Liver (tissue), 9 donors: Measurements from ENCODE around the gene ITPA. TPM values are rescaled to one million over a fixed set of nuclear protein-coding genes. Genes with fewer than 3 reads are reported as not detected.

Source experiments
- DNase-seq: peaks from one replicate; pipeline ENCODE4 v3.0.0-alpha.2; 2017; ENCODE audit warnings: low spot score
- H3K27ac ChIP-seq, 2 donors: one replicate each; pipeline ENCODE4 v1.7.0; 2013; ENCODE audit warnings: inconsistent platforms in 2 of 2, low read length in 2 of 2, control low read depth in 1 of 2, low read depth in 1 of 2, mild to moderate bottlenecking in 1 of 2
- H3K27me3 ChIP-seq, 4 donors: one replicate each; pipeline versions ENCODE4 v1.6.1 to v1.7.0; 2013; ENCODE audit warnings: low read length in 3 of 4, inconsistent platforms in 1 of 4, mild to moderate bottlenecking in 1 of 4, moderate library complexity in 1 of 4; ENCODE audit not compliant: control insufficient read depth in 4 of 4, insufficient read depth in 4 of 4
- H3K36me3 ChIP-seq, 4 donors: one replicate each; pipeline versions ENCODE4 v1.6.1 to v1.7.0; 2013; ENCODE audit warnings: low read length in 3 of 4, mild to moderate bottlenecking in 3 of 4, low read depth in 1 of 4, moderate library complexity in 1 of 4; ENCODE audit not compliant: control insufficient read depth in 4 of 4, insufficient read depth in 3 of 4
- H3K4me1 ChIP-seq, 4 donors: one replicate each; pipeline versions ENCODE4 v1.6.1 to v1.7.0; 2013; ENCODE audit warnings: low read length in 3 of 4, mild to moderate bottlenecking in 3 of 4, moderate library complexity in 1 of 4; ENCODE audit not compliant: control insufficient read depth in 4 of 4, insufficient read depth in 4 of 4
- H3K4me3 ChIP-seq, 3 donors: one replicate each; pipeline versions ENCODE4 v1.6.1 to v1.7.0; 2013; ENCODE audit warnings: low read length in 3 of 3, control low read depth in 1 of 3, low read depth in 1 of 3, mild to moderate bottlenecking in 1 of 3
- H3K9ac ChIP-seq, 2 donors: one replicate each; pipeline ENCODE4 v1.7.0; 2013; ENCODE audit warnings: low read length in 2 of 2, mild to moderate bottlenecking in 2 of 2, moderate library complexity in 2 of 2, control low read depth in 1 of 2, low read depth in 1 of 2
- H3K9me3 ChIP-seq, 4 donors: one replicate each; pipeline versions ENCODE4 v1.6.1 to v1.7.0; 2013; ENCODE audit warnings: low read length in 3 of 4; ENCODE audit not compliant: control insufficient read depth in 4 of 4
- EGR1 ChIP-seq, 2 donors: IDR thresholded peaks; 2 replicates each; pipeline ENCODE4 v1.6.1; 2016 to 2018; ENCODE audit warnings: antibody characterized with exemption in 2 of 2, low read depth in 2 of 2
- FOXA1 ChIP-seq: IDR thresholded peaks from 2 replicates; pipeline ENCODE4 v1.6.1; 2016; ENCODE audit warnings: antibody characterized with exemption
- FOXA2 ChIP-seq: IDR thresholded peaks from 2 replicates; pipeline ENCODE4 v1.6.1; 2016; ENCODE audit warnings: antibody characterized with exemption
- GABPA ChIP-seq, 2 donors: IDR thresholded peaks in 1 of 2; conservative IDR thresholded peaks in 1 of 2; 2 replicates each; pipeline ENCODE4 v1.6.1; 2016; ENCODE audit warnings: antibody characterized with exemption in 2 of 2, mild to moderate bottlenecking in 1 of 2, moderate library complexity in 1 of 2
- HNF4A ChIP-seq, 2 donors: conservative IDR thresholded peaks; 2 replicates each; pipeline ENCODE4 v1.6.1; 2016; ENCODE audit warnings: antibody characterized with exemption in 2 of 2, mild to moderate bottlenecking in 2 of 2
- HNF4G ChIP-seq: IDR thresholded peaks from 2 replicates; pipeline ENCODE4 v1.6.1; 2016; ENCODE audit warnings: antibody characterized with exemption
- JUND ChIP-seq, 2 donors: IDR thresholded peaks; 2 replicates each; pipeline ENCODE4 v1.6.1; 2016; ENCODE audit warnings: antibody characterized with exemption in 2 of 2
- NR2F2 ChIP-seq: IDR thresholded peaks from 2 replicates; pipeline ENCODE4 v1.6.1; 2016; ENCODE audit warnings: antibody characterized with exemption
- RAD21 ChIP-seq, 2 donors: IDR thresholded peaks; 2 replicates each; pipeline ENCODE4 v1.6.1; 2016; ENCODE audit warnings: antibody characterized with exemption in 2 of 2, mild to moderate bottlenecking in 2 of 2
- RXRA ChIP-seq, 2 donors: IDR thresholded peaks; 2 replicates each; pipeline ENCODE4 v1.6.1; 2017 to 2018; ENCODE audit warnings: antibody characterized with exemption in 2 of 2, mild to moderate bottlenecking in 1 of 2
- SP1 ChIP-seq: IDR thresholded peaks from 2 replicates; pipeline ENCODE4 v1.6.1; 2018; ENCODE audit warnings: antibody characterized with exemption, mild to moderate bottlenecking
- TAF1 ChIP-seq: conservative IDR thresholded peaks from 2 replicates; pipeline ENCODE4 v1.6.1; 2016; ENCODE audit warnings: antibody characterized with exemption, mild to moderate bottlenecking
- YY1 ChIP-seq: IDR thresholded peaks from 2 replicates; pipeline ENCODE4 v1.6.1; 2016; ENCODE audit warnings: antibody characterized with exemption, mild to moderate bottlenecking
- WGBS: extraction: QIAGEN DNeasy Blood & Tissue Kit; methylation state at CpG from one replicate; pipeline ENCODE4 v1.1.7; 2013; 5-methylcytosine and 5-hydroxymethylcytosine counted together
- polyA plus RNA-seq, 2 donors: library from polyadenylated mRNA; stranded (reverse) in 1 of 2; unstranded in 1 of 2; fragments of 200-250 nt in 1 of 2; fragments of >200 nt in 1 of 2; fragmentation: Nextera tagmentation in 1 of 2; extraction: Ambion mirVana in 1 of 2; gene quantifications; one replicate each; pipeline versions ENCODE4 v1.2.1 to v1.2.3, GENCODE V29; 2013 to 2015
- total RNA-seq, 2 donors: library from RNA; depleted of rRNA; stranded (reverse); fragments of >200 nt; gene quantifications; one replicate each; pipeline ENCODE4 v1.2.3, GENCODE V29; 2014
- TF ChIP-seq, protein P1 (sequence below): IDR thresholded peaks from 2 replicates; pipeline ENCODE4 v1.6.1; 2016; ENCODE audit warnings: antibody characterized with exemption
- TF ChIP-seq, protein P2 (sequence below): IDR thresholded peaks from 2 replicates; pipeline ENCODE4 v1.6.1; 2016; ENCODE audit warnings: antibody characterized with exemption
- TF ChIP-seq, protein P3 (sequence below): IDR thresholded peaks from 2 replicates; pipeline ENCODE4 v1.6.1; 2016; ENCODE audit warnings: antibody characterized with exemption
- TF ChIP-seq, protein P4 (sequence below): fragments of 150-350 bp; IDR thresholded peaks from 2 replicates; pipeline ENCODE4 v1.5.1; 2017; ENCODE audit warnings: improper control_type of control experiment, low read depth, low read length; ENCODE audit not compliant: missing input control
- TF ChIP-seq, protein P5 (sequence below): IDR thresholded peaks from 2 replicates; pipeline ENCODE4 v1.6.1; 2016; ENCODE audit warnings: antibody characterized with exemption, mild to moderate bottlenecking
- donor health status: healthy.
- donor health status: healthy.
- donor health status: healthy.
- donor health status: healthy.
- donor health status: healthy.

ITPA gene
- total and polyA plus RNA-seq, 4 donors: 14.4 to 39.8 (median 19.7) TPM

DNA sequence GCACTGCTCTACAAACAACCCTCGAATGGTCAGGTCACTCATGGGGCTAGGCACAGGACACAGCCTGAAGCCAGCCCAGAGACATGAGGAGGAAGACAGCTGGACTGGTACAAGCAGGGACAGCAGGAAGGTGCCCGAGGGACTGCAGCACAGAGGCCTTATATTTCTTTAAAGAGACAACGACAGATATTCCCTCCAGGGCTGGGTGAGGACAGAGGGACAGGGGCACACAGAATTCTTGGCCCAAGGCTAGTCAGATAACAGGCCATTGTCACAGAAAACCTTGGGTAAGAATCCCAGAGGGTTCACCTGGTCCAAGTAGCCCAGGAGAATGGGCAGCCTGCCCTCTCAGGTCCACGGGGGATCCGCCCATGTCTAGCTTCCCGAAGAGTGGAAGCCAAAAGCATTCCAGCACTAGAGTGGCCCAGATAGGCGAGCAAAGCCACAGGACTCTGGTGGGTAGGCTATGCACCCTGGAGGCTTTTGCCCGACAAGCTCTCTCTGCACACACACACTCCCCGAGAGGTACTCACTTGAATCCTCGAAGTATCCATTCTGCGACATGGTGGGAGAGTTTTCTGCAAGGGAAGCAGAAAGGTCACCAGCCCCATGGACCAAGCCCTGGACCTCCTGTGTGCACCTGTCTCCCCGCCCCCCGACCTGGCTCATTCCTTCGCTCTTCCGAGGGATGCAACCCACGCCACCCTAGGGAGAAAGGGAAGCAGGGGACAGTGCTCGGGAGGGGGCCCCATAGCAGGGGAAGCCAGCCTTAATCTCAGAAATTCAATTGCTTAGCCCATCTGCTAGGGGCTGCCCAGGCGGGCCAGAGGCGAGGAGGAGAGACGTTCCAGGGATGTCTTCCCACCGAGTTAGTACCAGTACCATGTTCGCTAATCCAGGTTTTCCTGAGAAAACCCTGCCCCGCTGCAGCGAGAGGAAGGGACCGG, 28.0 kb downstream of the ITPA start:
- H3K4me1 ChIP-seq: peaks cover 8 to 21% (median 14%) of the 10 kb centered on the region in 4 donors
- no peak overlapping the region for H3K27ac ChIP-seq
- DNase-seq: no peak
- no peak overlapping the region for H3K4me3 ChIP-seq
- no peaks in the 10 kb centered on the region for H3K36me3 ChIP-seq
- 68% methylated on average over 25 of the region's 25 CpGs for WGBS
- no peaks in the 10 kb centered on the region for H3K9me3 ChIP-seq
- TF ChIP-seq JUND (IDR thresholded peaks at IDR 0.05) (no peak), FOXA1 (no peak), YY1 (no peak), FOXA2 (no peak), RAD21 (IDR thresholded peaks at IDR 0.05) (no peak), SP1 (no peak), RXRA (IDR thresholded peaks at IDR 0.05) (no peak), HNF4G (no peak), HNF4A (conservative IDR thresholded peaks at IDR 0.05) (no peak), TAF1 (no peak), NR2F2 (no peak), EGR1 (IDR thresholded peaks at IDR 0.05; ENCODE audit: low read depth in 2 of 2) (no peak), GABPA (IDR thresholded peaks at IDR 0.05 in 1 of 2, conservative IDR thresholded peaks at IDR 0.05 in 1 of 2) (no peak)
- TF ChIP-seq, protein P1, sequence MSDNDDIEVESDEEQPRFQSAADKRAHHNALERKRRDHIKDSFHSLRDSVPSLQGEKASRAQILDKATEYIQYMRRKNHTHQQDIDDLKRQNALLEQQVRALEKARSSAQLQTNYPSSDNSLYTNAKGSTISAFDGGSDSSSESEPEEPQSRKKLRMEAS: no peak
- TF ChIP-seq, protein P2, sequence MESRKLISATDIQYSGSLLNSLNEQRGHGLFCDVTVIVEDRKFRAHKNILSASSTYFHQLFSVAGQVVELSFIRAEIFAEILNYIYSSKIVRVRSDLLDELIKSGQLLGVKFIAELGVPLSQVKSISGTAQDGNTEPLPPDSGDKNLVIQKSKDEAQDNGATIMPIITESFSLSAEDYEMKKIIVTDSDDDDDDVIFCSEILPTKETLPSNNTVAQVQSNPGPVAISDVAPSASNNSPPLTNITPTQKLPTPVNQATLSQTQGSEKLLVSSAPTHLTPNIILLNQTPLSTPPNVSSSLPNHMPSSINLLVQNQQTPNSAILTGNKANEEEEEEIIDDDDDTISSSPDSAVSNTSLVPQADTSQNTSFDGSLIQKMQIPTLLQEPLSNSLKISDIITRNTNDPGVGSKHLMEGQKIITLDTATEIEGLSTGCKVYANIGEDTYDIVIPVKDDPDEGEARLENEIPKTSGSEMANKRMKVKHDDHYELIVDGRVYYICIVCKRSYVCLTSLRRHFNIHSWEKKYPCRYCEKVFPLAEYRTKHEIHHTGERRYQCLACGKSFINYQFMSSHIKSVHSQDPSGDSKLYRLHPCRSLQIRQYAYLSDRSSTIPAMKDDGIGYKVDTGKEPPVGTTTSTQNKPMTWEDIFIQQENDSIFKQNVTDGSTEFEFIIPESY: no peak
- TF ChIP-seq, protein P3, sequence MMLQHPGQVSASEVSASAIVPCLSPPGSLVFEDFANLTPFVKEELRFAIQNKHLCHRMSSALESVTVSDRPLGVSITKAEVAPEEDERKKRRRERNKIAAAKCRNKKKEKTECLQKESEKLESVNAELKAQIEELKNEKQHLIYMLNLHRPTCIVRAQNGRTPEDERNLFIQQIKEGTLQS: no peak
- TF ChIP-seq, protein P4, sequence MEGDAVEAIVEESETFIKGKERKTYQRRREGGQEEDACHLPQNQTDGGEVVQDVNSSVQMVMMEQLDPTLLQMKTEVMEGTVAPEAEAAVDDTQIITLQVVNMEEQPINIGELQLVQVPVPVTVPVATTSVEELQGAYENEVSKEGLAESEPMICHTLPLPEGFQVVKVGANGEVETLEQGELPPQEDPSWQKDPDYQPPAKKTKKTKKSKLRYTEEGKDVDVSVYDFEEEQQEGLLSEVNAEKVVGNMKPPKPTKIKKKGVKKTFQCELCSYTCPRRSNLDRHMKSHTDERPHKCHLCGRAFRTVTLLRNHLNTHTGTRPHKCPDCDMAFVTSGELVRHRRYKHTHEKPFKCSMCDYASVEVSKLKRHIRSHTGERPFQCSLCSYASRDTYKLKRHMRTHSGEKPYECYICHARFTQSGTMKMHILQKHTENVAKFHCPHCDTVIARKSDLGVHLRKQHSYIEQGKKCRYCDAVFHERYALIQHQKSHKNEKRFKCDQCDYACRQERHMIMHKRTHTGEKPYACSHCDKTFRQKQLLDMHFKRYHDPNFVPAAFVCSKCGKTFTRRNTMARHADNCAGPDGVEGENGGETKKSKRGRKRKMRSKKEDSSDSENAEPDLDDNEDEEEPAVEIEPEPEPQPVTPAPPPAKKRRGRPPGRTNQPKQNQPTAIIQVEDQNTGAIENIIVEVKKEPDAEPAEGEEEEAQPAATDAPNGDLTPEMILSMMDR: no peak
- TF ChIP-seq, protein P5, sequence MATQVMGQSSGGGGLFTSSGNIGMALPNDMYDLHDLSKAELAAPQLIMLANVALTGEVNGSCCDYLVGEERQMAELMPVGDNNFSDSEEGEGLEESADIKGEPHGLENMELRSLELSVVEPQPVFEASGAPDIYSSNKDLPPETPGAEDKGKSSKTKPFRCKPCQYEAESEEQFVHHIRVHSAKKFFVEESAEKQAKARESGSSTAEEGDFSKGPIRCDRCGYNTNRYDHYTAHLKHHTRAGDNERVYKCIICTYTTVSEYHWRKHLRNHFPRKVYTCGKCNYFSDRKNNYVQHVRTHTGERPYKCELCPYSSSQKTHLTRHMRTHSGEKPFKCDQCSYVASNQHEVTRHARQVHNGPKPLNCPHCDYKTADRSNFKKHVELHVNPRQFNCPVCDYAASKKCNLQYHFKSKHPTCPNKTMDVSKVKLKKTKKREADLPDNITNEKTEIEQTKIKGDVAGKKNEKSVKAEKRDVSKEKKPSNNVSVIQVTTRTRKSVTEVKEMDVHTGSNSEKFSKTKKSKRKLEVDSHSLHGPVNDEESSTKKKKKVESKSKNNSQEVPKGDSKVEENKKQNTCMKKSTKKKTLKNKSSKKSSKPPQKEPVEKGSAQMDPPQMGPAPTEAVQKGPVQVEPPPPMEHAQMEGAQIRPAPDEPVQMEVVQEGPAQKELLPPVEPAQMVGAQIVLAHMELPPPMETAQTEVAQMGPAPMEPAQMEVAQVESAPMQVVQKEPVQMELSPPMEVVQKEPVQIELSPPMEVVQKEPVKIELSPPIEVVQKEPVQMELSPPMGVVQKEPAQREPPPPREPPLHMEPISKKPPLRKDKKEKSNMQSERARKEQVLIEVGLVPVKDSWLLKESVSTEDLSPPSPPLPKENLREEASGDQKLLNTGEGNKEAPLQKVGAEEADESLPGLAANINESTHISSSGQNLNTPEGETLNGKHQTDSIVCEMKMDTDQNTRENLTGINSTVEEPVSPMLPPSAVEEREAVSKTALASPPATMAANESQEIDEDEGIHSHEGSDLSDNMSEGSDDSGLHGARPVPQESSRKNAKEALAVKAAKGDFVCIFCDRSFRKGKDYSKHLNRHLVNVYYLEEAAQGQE: no peak
- H3K9ac ChIP-seq: no peak overlapping the region
- H3K27me3 ChIP-seq: peaks cover 0 to 8% (median 1%) of the 10 kb centered on the region in 4 donors
